ACC112 (cell line): ENCODE results near the gene SCN9A.
"Not testable (repeated sequence)": the region's sequence is repeated elsewhere in the genome, so short reads cannot be mapped to it uniquely, and the experiment has no call there.

Experiments used
- H2AFZ ChIP-seq: fragments of 200-600 bp; sonication (generic); one replicate; pipeline ENCODE4 v1.6.0; 2017; ENCODE audit warnings: antibody characterized with exemption, low read length; ENCODE audit not compliant: unreplicated experiment
- H3K27ac ChIP-seq: fragments of 200-600 bp; sonication (generic); 2 replicates; pipeline ENCODE4 v1.5.1; 2014; ENCODE audit warnings: low read depth, mild to moderate bottlenecking, antibody characterized with exemption, low read length, moderate library complexity
- H3K27me3 ChIP-seq: fragments of 200-600 bp; sonication (generic); 2 replicates; pipeline ENCODE4 v1.6.1; 2014; ENCODE audit warnings: mild to moderate bottlenecking, antibody characterized with exemption, low read length, moderate library complexity, mixed read lengths; ENCODE audit not compliant: insufficient read depth
- H3K36me3 ChIP-seq: fragments of 200-600 bp; sonication (generic); 2 replicates; pipeline ENCODE4 v1.6.1; 2016; ENCODE audit warnings: mild to moderate bottlenecking, antibody characterized with exemption, low read length, moderate library complexity, mixed read lengths; ENCODE audit not compliant: insufficient read depth
- H3K4me1 ChIP-seq: fragments of 200-600 bp; sonication (generic); one replicate; pipeline ENCODE4 v1.6.1; 2016; ENCODE audit warnings: low read length, mixed read lengths; ENCODE audit not compliant: insufficient read depth, unreplicated experiment, control insufficient read depth
- H3K4me3 ChIP-seq: fragments of 200-600 bp; sonication (generic); 2 replicates; pipeline ENCODE4 v1.5.1; 2014; ENCODE audit warnings: mild to moderate bottlenecking, low read depth, low read length
- H3K79me2 ChIP-seq: fragments of 200-600 bp; sonication (generic); one replicate; pipeline ENCODE4 v1.6.0; 2016; ENCODE audit warnings: low read length; ENCODE audit not compliant: control insufficient read depth, unreplicated experiment, insufficient read depth

The SCN9A gene

DNA sequence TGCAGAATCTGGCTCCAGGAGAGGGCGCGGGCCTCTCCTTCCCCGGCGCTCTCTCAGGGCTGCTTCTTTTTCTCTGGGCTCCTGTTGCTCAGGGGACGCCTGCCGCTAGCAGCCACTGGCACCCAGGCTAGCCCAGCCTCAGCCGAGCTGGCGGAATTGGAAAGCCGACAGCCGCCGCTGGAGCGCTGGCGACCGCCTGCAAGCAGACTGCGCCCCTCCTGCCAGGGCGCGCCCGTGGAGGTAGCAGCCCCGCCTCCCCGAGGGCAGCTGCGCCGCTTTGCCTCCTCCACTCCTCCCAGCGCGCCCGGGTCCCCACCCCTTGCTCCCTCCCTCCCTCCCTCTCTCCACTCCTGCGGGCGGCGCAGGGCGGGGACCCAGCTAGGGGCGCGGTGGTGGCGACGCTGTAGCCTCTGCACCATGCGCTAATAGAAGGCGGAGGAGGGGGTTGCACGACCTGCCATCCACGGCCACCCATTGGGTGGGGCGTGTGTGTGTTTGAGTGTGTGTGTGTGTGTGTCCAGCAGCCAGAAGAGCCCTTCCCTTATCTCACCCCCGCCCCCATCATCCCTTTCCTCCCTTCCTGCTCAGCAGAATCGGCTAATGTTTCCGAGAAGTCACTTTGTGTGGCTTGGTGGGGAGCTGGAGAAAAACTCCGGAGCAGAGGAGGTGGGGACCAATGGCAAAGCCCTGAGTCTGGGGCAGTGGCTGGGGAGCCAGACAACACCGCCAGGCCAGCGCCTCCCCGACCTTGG lies at the start of gene SCN9A:
SCN9A (minus strand) TSS at position 209 of the 752 bp plus-strand sequence. CDS start 64,188 bp downstream, outside the sequence.
- Histone ChIP-seq H2AFZ (peak within 1 kb of the TSS; percentile 80), H3K27ac (no peak within 1 kb of the TSS), H3K4me1 (peaks cover 19% of the 10 kb centered on the region), H3K36me3 (no peaks in the 10 kb centered on the region), H3K27me3 (no peaks in the 10 kb centered on the region), H3K79me2 (peaks cover 12% of the 10 kb centered on the region), H3K4me3 (peak within 1 kb of the TSS; percentile 86)

DNA sequence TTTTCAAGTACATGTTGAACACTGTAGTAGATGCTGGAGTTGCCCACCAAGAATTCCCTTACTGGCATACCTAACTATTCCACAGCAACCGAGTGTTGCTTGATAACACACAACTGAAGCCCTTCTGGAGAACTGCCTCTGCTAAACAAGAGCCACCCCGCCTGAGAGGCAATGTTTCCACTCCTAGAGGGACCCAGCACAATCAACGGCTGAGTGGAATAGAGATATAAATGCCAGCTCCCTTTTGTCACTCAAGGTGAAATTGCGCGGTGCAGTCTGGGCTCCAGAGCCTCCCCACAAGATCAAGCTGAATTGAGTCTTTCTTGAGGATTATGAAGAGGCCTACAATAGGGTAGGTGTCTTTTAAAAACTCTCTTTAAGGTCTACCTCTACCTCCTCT lies 49.1 kb upstream of the SCN9A start:
- no peak overlapping the region for H2AFZ ChIP-seq
- H3K27ac ChIP-seq: no peak overlapping the region
- no peaks in the 10 kb centered on the region for H3K27me3 ChIP-seq
- no peaks in the 10 kb centered on the region for H3K79me2 ChIP-seq
- H3K4me1 ChIP-seq: no peaks in the 10 kb centered on the region
- H3K4me3 ChIP-seq: no peak overlapping the region
- no peaks in the 10 kb centered on the region for H3K36me3 ChIP-seq

DNA sequence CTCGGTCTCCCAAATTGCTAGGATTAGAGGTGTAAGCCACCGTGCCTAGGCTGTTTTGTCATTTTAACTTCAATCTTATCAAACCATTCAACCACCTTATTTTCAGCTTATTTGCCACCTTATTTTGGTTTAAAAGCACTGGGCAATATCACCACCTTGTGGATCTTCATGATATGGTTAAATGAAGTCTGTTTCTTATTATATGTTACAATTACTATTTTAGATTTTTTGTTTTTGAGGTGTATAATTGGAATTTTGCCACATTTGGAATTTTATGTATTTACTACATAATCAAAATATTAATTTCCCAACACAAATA lies 43.8 kb upstream of the SCN9A start:
- Histone ChIP-seq H2AFZ (peak overlapping the region; percentile 26), H3K27ac (no peak overlapping the region), H3K79me2 (no peaks in the 10 kb centered on the region), H3K4me3 (no peak overlapping the region), H3K36me3 (no peaks in the 10 kb centered on the region), H3K27me3 (no peaks in the 10 kb centered on the region), H3K4me1 (peaks cover 10% of the 10 kb centered on the region)

DNA sequence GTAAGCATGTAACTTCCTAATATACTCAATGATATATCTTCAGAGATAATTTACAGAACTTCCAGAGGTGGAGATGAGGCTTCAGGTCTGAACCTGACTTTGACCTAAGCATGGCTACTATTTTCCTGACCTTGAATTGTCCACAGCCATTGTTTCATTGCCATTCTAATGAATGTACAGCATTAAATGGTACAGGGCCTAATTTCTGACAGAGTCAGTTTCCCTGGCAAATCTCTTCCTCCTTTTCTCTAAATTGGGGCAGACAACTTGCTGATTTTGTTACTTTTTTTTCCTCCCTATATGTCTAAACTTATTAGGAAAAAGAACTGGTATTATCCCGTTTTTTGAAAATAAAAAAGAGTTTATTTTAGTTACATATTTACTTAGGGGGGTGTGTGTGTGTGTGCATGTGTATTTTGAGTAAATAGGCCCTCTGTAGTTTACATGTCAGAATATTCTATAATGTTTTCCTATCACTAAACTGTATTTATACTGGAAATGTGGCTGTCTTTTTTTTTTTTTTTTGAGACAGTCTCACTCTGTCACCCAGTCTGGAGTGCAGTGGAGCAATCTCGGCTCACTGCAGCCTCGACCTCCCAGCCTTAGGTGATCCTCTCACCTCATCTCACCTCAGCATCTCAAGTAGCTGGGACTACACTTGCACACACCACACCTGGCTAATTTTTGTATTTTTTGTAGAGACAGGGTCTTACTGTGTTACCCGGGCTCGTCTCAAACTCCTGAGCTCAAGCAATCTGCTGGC lies 43.3 kb upstream of the SCN9A start:
- 0 out of 2 replicates have a peak overlapping the region, but pooled peaks have one; percentile 5 for H3K27ac ChIP-seq
- no peaks in the 10 kb centered on the region for H3K36me3 ChIP-seq
- H3K4me3 ChIP-seq: no peak overlapping the region
- peaks cover 10% of the 10 kb centered on the region for H3K4me1 ChIP-seq
- H3K79me2 ChIP-seq: no peaks in the 10 kb centered on the region
- no peaks in the 10 kb centered on the region for H3K27me3 ChIP-seq
- H2AFZ ChIP-seq: peak overlapping the region; percentile 89

DNA sequence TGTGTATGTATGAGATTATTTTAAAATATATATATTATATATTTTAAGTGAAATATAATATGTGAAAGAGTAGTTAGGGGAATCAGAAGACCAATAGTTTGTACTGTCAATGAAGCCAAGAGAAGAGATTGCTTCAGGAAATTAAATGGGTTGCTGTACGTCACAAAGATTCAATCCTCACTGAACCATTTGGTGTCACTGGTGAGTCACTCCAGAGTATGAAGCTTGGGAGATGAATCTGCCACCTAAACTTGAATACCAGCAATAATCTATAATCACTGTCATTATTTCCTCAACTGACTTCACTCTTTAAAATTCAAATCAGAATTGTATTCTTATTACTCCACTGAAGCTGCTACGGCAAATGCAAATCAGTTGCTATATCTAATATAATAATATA lies 41.9 kb upstream of the SCN9A start:
- Histone ChIP-seq H3K36me3 (no peaks in the 10 kb centered on the region), H2AFZ (no peak overlapping the region), H3K4me1 (peaks cover 19% of the 10 kb centered on the region), H3K27ac (no peak overlapping the region), H3K4me3 (no peak overlapping the region), H3K27me3 (no peaks in the 10 kb centered on the region), H3K79me2 (no peaks in the 10 kb centered on the region)

DNA sequence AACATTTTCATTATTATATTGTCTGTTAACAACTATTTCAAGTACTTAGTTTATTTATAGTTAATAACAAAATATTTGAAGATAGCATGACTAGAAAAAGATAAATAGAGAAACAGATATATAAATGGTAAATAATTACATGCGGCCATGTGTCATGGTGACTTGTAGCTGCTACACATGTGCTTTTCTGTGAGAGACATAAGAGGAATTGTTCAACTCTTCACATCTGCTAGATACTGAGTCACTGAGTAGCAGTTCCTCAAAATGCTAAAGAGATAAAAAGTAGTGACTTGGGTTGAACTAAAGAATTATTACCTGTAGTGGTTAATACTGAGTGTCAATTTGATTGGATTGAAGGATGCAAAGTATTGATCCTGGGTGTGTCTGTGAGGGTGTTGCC lies 37.5 kb upstream of the SCN9A start:
- peaks cover 27% of the 10 kb centered on the region for H3K4me1 ChIP-seq
- no peaks in the 10 kb centered on the region for H3K27me3 ChIP-seq
- H3K79me2 ChIP-seq: no peaks in the 10 kb centered on the region
- H2AFZ ChIP-seq: no peak overlapping the region
- H3K4me3 ChIP-seq: no peak overlapping the region
- H3K36me3 ChIP-seq: no peaks in the 10 kb centered on the region
- peak overlapping the region; percentile 93 for H3K27ac ChIP-seq

DNA sequence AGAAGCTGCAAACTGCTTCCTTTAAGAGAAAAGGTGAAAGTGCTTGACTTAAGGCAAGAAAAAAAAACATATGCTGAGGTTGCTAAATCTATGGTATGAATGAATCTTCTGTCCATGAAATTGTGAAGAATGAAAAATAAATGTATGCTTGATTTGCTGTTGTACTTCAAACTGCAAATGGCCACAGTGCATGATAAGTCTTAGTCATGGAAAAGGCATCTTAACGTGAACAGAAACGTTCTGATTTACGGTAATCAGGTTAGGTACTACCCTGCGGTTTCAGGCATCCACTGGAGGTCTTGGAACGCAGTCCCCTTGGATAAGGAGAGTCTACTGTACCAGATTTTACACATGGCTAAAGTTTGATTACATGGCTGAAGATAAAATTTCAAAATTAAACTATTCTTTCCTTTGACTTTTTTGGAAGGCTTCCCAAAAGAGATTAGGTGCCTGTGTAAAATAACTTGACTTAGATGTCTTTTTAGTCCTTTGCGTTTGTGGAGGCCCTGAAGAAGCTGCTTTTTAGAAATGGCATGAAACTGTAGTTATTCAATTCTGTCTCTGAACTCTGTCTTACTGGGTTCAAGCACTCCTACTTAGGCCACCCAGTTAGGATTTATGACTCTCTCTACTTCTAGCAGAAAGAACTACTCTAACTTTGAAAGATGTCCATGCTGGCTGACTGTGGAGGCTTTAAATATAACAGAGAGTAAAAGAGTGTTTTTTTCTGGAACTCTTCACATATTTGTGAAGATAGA lies 35.9 kb upstream of the SCN9A start:
- Histone ChIP-seq H3K79me2 (no peaks in the 10 kb centered on the region), H3K4me3 (peak overlapping the region; percentile 34), H3K4me1 (peaks cover 27% of the 10 kb centered on the region), H3K36me3 (no peaks in the 10 kb centered on the region), H2AFZ (peak overlapping the region; percentile 4), H3K27me3 (no peaks in the 10 kb centered on the region), H3K27ac (peak overlapping the region; percentile 93)

DNA sequence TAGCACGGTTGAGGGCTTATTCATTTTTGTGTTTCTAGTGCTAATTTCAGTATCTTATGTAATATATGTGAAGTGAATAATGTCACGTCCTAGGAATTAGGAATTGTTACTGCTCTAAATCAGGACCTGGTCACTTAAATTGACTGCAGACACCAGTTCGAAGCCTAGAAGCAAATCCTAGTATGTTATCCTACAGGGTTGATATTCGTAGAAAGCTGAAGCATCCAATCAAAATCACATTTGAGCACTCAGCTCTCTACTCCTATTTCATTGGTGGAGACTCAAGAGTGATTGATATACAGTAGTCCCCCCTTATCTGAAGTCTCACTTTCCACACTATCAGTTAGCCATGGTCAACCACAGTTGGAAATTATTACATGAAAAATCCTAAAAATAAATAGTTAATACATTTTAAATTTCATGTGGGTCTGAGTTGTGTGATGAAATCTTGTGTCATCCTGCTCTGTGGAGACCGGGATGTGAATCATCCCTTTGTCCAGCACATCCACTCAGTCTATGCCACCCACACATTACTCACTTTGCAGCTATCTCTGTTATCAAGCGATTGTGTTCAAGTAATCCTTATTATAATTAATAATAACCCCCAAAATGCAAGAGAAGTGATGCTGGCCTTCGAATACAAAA lies 35.2 kb upstream of the SCN9A start:
- Histone ChIP-seq H3K79me2 (no peaks in the 10 kb centered on the region), H3K36me3 (no peaks in the 10 kb centered on the region)

DNA sequence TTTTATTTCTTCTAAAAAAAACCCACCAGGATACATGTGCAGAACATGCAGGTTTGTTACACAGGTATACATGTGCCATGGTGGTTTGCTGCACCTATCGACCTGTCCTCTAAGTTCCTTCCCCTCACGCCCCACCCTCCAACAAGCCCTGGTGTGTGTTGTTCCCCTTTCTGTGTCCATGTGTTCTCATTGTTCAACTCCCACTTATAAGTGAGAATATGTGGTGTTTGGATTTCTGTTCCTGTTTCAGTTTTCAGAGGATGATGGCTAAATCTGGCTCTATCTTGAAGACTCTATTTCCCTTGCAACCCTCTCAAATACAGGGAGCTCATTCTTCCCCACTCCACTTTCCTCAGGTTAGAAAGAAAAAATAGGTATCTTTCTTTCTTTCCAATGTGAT lies 32.0 kb upstream of the SCN9A start:
- not testable (repeated sequence) for H3K36me3 ChIP-seq, H2AFZ ChIP-seq, H3K4me3 ChIP-seq, H3K27ac ChIP-seq, H3K79me2 ChIP-seq, H3K27me3 ChIP-seq
- peaks cover 19% of the 10 kb centered on the region for H3K4me1 ChIP-seq

More for the DNA sequence above, 35.2 kb upstream of the SCN9A start:
- Histone ChIP-seq H3K27me3 (no peaks in the 10 kb centered on the region), H3K4me1 (peaks cover 27% of the 10 kb centered on the region), H3K4me3 (peak overlapping the region; percentile 34), H2AFZ (peak overlapping the region; percentile 32), H3K27ac (peak overlapping the region; percentile 93)

DNA sequence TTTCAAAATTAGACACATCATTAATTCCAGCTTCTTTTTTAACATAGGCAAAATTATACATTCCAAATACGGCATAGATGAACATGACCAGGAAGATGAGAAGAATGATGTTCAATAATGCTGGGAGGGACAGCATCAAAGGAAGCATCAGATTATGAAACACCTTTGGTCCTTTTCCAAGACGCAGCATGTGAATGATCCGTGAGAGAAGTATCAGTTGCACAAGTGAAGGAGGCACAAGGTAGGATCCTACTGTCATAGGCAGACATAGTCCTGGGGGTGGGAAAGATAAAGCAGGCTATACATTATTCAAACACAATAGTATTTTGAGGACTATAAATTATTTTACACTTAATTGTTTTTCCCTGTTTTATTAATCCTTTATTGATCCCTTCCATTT lies 30.6 kb upstream of the SCN9A start:
- Histone ChIP-seq H3K4me3 (no peak overlapping the region), H2AFZ (no peak overlapping the region), H3K27me3 (no peaks in the 10 kb centered on the region), H3K36me3 (no peaks in the 10 kb centered on the region), H3K27ac (no peak overlapping the region), H3K79me2 (no peaks in the 10 kb centered on the region), H3K4me1 (peaks cover 6% of the 10 kb centered on the region)
